ENCODE results near the gene PKHD1.

Gene PKHD1

GRCh38 chr6:51996296-51996947 lies 91.0 kb downstream of the PKHD1 start (continued):
- no peak for TF ChIP-seq CSRNP3 (CRISPR knock-in tag; IDR thresholded peaks at IDR 0.05)
- no peak for TF ChIP-seq ARNTL (CRISPR knock-in tag; IDR thresholded peaks at IDR 0.05; ENCODE audit: borderline replicate concordance, low read depth)
- TF ChIP-seq RARB (CRISPR knock-in tag; IDR thresholded peaks at IDR 0.05): no peak
- no peak for TF ChIP-seq ZNF8 (CRISPR knock-in tag; IDR thresholded peaks at IDR 0.05)

- TF ChIP-seq ZNF70 (CRISPR knock-in tag; IDR thresholded peaks at IDR 0.05): no peak
- TF ChIP-seq ZFP30 (CRISPR knock-in tag; IDR thresholded peaks at IDR 0.05): no peak
- no peak for TF ChIP-seq PATZ1 (CRISPR knock-in tag; IDR thresholded peaks at IDR 0.05; ENCODE audit: borderline replicate concordance)
- TF ChIP-seq ISL1 (CRISPR knock-in tag; IDR thresholded peaks at IDR 0.05): no peak
- TF ChIP-seq PPARA (CRISPR knock-in tag; IDR thresholded peaks at IDR 0.05; ENCODE audit: borderline replicate concordance): no peak
- TF ChIP-seq ZFP3 (CRISPR knock-in tag; IDR thresholded peaks at IDR 0.05): no peak
- no peak for TF ChIP-seq OSR1 (CRISPR knock-in tag; IDR thresholded peaks at IDR 0.05)
- TF ChIP-seq SNAI2 (CRISPR knock-in tag; IDR thresholded peaks at IDR 0.05): no peak
- TF ChIP-seq CREB5 (CRISPR knock-in tag; IDR thresholded peaks at IDR 0.05; ENCODE audit: low read depth): no peak
- no peak for TF ChIP-seq POU6F1 (CRISPR knock-in tag; IDR thresholded peaks at IDR 0.05; ENCODE audit: borderline replicate concordance, low read depth)
- no peak for TF ChIP-seq ARNTL (CRISPR knock-in tag; IDR thresholded peaks at IDR 0.05; ENCODE audit: borderline replicate concordance, low read depth)
- TF ChIP-seq CSDC2 (CRISPR knock-in tag; IDR thresholded peaks at IDR 0.05): no peak
- no peak for TF ChIP-seq TCF4 (CRISPR knock-in tag; IDR thresholded peaks at IDR 0.05; ENCODE audit: borderline replicate concordance)
- TF ChIP-seq CSRNP3 (CRISPR knock-in tag; IDR thresholded peaks at IDR 0.05): no peak
- TF ChIP-seq TSHZ2 (CRISPR knock-in tag; IDR thresholded peaks at IDR 0.05): no peak
- no peak for TF ChIP-seq ESRRG (CRISPR knock-in tag; IDR thresholded peaks at IDR 0.05)
- no peak for TF ChIP-seq TOX (CRISPR knock-in tag; IDR thresholded peaks at IDR 0.05; ENCODE audit: borderline replicate concordance)
- TF ChIP-seq ZC3H10 (CRISPR knock-in tag; IDR thresholded peaks at IDR 0.05): no peak
- TF ChIP-seq BACH2 (CRISPR knock-in tag; IDR thresholded peaks at IDR 0.05; ENCODE audit: borderline replicate concordance): no peak
- no peak for ATAC-seq
Observed at GRCh38 chr6:51995214-51995755, 92.1 kb downstream of the PKHD1 start.
